GM21529 (cell line): ENCODE measurements around the gene OBSCN.

Experiments used
- ATAC-seq: cut with Tn5 transposase; IDR thresholded peaks from one replicate; pipeline ENCODE4 v1.9.1; 2021; ENCODE audit not compliant: unreplicated experiment

OBSCN gene

DNA sequence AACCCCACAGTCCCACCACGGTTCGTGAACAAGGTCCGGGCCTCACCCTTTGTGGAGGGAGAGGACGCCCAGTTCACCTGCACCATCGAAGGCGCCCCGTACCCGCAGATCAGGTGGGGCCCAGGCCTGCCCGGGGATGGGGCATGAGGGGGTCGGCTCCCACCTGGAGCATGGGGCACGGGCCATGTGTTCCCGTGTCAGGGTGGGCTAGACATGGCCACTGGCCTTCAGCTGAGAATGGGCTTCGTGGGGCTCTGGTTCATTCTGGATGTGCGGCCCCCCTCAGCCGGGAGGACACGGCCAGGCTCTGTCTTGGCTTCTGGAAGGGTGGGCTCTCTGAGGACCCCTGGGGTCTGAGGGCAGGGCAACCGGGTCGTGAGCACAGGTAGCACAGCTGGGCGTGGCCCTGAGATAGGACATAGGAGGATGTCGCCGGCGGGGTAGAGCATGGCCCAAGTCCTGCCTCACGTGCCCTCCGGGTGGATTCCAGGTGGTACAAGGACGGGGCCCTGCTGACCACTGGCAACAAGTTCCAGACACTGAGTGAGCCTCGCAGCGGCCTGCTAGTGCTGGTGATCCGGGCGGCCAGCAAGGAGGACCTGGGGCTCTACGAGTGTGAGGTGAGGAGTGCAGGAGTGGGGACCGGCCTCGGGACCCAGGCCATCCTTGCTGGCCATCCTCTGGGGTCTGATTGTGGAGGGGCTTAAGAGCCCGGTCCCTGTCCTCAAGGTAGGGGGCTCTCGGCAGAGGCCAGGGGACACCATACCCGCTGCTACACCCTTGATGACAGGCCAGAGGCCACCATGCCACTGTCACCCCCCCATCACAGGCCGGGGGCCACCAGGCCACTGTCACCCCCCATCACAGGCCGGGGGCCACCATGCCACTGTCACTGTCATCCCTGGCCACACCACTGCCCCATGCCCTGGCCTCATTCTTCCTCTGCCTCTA, 143.3 kb downstream of the OBSCN start:
- ATAC-seq = no peak

- ATAC-seq = no peak
Observed at GRCh38 chr1:228351850-228352249, 144.0 kb downstream of the OBSCN start.

- no peak for ATAC-seq
Observed at GRCh38 chr1:228352677-228353481, 145.0 kb downstream of the OBSCN start.

DNA sequence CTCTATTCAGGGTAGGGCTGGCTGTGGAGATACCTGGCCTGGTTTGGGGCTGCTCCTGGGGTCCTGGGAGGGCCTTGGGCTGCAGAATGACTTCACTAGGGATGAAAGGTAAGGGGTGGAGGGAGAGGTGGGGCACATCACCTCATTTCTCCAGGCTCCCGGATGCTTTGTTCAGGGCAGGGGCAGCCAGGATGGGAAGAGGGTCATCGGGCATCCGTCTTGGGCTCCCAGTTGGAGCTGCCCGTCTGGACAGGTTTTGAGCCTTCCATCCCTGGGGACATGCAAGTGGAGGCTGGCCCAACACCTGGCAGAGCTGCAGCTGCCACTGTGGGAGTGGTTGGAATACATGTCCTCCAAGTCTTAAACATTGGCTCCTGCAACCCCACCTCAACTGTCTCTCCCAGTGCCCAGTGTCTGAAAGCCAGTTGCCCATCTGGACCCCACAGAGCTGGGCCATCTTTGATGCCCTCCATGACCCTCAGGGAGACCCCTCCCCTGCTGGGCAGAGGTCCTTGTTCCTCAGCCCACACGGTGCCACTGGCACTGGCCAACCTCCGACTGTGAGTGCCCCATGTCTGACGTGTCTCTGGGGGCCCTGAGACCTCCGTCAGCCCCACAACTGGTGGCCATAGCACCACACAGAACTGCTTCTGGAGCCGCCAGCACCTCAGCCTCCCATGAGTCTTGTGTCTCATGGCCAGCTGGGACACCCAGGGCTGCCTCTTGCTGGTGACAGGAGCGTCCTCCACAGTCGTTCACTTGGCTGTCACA, 145.9 kb downstream of the OBSCN start:
- ATAC-seq = no peak

DNA sequence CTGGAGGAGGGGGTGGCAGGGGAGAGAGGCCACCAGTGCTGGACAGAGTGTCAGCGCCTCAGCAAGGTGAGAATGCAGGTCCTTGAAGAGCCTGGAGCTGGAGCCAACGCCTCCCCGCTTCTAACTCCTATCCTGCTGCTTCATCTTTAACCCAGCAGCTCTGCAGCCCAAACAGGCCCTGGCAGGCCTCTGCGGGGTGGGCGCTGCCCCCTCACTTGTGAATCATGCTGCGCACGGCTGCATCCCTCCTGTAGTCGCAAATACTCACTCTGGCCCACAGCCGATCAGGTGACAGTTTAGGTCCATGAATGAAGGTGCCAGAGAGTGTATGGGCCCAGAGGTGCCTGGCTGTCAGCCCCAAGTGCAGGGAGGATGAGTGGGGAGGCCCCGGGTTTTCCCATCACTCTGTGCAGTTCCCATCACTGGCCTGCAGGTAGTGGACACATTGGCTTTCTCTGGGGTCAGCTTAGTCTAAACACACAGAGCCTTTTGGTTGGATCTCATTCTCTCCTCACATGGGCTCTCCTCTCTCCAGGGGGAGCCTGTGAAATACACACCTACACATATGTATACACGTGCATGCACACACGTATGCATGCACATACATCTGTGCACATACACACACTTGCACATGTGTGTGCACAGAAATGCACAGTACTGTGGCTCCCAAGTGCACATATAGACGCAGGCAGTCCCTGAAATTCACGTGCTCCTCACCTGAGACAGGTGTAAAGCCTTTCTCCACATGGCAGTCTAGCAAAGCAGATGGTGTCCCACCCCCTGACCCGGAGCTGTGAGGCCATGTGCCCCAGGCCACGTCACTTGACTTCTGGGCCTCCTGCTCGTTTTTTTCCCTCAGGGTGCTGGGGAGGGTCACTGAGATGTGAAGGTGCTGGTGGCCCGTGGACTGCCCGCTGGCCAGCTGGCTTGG, 146.8 kb downstream of the OBSCN start:
- no peak for ATAC-seq

DNA sequence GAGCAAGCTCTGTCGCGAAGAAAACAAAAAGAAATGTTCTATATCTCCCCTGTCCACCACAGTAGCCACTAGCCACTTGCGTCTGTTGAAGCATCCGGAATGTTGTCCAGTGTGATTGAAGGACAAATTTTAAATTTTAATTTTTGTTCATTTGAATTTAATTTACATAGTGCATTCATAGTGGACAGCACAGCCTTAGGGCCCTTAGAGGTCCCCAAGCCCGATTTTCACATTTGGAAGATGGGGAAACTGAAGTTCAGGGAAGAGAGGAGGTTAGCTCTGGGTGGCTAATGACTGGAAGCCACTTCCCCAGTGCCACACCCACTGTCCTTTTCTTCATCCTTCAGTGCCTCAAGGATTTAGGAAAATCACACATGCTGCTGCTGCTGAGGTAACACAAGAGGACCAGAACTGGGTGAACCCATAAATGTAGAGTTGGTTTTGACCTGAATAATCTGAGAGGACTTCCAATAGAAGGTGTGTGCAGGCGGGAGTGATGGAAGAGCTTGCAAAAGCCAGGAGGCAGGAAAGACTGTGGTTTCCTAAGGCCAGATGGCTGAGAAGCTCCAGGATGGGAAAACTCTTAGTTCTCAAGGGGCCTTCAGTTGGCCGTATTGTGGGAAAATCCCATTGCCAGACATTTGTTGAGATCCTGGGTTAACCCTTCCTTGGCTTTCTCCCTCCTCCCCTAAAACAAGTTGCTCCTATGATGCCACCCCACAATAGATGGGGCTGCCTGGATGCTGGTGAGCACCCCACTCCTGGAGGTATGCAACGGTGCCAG, 149.2 kb downstream of the OBSCN start:
- no peak for ATAC-seq

GRCh38 chr1:228358039-228358763, 150.4 kb downstream of the OBSCN start:
- no peak for ATAC-seq

DNA sequence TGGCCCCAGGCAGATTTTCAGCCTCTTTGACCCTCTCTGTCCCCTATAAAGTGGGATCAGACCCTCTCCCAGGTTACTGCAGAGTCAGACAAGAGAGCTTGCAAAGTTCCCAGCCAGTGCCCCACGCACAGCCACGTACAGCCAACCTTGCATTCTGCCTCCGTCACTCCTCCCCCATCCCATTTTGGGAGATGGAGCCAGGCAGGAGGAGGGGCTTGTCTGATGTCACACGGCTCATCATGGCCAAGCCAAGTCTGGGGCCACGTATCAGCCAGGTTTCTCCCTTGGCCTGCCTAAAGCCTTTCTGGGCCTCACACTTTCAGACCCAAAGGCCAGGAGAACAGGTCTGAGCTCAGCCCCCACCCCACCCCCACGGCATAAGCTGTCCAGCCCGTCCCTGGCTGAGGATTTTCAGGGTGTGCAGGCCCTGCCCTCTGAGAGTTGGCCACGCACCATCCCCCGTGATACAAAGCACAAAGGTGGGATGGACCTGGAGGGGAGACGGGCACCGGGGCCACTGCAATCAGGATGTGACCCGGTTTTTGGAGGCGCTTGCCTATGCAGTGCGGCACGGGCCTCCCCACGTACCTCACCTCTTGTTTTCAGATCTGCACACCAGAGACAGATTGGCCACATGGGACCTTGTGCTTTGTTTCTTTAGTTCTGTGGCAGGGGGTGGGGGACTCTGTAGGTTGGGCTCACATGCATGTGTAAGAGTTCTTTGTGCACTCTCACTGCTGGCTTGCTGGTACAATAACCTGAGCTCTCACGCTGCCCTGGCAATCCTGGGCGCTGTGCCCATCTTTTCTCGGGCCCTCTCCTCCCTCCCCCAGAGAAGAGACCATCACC, 151.1 kb downstream of the OBSCN start:
- ATAC-seq = no peak

GRCh38 chr1:228359613-228360532, 152.0 kb downstream of the OBSCN start:
- ATAC-seq = no peak

DNA sequence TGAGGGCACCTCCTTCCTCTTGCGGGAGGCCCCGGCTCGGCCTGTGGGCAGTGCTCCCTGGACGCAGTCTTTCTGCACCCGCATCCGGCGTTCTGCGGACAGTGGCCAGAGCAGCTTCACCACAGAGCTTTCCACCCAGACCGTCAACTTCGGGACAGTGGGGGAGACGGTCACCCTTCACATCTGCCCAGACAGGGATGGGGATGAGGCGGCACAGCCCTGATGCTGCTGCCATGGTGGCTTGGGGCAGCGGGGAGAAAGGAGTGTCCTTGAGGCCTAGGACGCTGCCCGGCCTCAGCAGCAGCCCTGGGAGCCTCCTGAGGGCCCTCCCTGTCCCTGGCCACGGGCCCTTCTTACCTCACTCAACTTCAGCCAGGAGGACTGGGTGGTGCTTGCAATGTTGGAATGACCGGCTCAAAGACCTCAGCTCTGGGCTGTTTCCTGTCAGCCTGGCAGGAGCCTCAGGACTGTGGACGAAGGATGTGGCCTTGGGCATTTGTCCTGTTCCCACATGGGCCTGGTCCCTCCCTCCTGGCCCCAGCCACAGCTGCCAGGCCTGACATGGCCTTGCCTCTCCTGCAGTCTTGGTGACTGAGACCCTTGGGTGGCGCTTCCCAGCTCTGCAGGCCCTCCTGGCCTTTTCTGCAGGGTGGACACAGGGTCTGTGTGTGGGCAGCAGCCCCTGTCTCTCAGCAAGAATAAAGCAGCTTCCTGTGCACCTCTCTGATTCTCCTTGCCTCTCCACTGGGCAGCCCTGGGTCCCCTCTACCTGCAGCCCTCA, 152.9 kb downstream of the OBSCN start:
- ATAC-seq = no peak

GRCh38 chr1:228361314-228362140, 153.7 kb downstream of the OBSCN start:
- no peak for ATAC-seq

DNA sequence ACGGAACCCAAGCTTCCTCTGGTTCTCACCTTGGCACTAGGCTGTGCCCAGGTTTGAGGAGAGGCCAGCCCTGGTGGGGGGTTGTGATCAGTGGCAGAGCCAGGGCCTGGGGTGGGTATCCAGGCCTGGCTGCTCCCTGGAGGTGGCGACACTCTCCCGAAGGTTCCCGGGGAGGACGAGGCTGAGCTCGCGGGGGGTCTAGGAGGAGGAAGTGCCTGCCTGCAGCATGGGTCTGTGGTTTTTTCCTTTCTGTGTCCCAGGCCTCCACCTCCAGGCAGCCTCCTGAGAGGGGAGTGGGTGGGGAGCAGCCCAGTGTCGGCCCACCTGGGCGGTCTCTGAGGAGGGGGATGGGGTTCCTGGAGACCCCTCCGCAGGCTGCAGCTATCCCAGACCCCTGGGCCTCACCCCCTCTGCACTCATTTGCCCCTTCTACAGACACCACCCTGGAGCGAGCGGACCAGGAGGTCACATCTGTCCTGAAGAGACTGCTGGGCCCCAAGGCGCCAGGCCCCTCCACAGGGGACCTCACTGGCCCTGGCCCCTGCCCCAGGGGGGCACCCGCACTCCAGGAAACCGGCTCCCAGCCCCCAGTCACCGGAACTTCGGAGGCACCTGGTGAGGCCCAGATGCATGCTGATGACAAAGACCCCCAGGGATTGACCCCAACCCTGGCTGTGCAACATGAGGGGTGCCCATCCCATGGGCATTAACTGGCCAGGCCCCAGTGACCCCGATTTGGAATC, 154.5 kb downstream of the OBSCN start:
- ATAC-seq = no peak

DNA sequence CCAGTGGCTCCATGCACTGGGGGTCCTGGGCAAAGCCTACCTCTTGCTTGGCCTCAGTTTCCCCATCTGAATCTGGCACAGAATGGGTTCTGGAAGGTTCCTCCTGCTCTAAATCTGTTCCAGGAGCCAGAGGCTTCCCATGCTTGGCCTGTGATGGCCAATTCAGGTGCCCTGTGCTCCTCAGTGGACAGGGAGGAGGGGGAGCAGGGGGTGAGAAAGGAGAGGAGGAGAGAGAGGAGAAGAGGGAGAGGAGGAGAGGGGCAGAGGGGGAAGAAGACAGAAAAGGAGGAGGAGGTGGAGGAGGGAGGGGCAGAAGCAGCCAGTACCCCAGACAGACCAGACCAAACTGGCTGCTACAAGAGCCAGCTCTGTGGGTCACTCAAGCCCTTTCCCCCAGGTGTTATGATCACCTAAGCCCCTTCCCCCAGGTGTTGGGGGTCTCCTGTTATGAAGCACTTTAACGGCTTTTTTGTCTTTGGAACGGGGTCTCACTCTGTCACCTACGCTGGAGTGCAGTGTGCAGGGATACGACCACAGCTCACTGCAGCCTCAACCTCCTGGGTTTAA, 155.1 kb downstream of the OBSCN start:
- no peak for ATAC-seq

- no peak for ATAC-seq
Observed at GRCh38 chr1:228363686-228364067, 155.8 kb downstream of the OBSCN start.
